ENCODE results near the gene GJA4.

DNA sequence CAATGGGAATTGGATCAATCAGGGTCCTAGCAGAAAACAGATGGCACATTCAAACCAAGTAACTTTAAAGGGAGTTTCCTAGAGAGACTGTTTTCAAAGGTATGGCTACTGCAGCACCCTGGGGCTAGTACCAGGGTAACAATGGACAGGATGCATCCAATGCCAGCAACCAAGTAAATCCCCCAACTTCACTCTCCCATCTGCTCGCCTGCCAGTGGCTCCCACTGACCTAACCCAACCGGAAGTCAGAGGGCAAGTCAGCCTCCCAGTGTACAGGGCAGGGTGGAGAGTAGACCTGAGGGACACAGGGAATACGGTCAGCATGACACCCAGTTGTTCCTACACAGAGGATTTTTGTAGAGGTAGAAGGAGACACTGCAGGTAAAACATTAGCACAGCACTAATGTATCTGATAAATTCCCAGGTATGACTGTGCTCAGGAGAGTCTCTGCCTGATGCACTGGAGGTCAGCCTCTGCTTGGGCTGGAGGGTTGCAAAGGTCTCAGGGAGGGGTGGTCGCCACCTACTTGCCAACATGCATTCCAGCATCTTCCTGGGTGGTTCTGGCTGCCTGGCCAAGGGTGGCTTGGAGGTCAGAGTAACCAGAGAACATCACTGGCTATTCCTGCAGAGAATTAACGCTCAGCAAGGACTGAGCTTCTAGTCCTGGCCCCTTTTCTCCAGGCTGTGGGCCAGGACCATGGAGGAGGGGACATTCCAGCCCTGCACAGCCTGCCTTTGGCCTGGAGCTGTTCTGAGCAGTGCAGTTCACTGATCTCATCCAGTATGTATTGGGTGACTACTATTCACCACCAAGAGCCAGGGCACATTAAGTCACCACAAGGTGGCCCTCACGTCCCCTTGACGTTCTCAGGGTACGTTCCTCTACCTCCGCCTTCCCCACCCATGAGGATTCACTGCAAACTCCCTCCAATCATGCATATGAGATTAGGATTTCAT, 5.1 kb upstream of the GJA4 start:
- TF ChIP-seq, protein P1, sequence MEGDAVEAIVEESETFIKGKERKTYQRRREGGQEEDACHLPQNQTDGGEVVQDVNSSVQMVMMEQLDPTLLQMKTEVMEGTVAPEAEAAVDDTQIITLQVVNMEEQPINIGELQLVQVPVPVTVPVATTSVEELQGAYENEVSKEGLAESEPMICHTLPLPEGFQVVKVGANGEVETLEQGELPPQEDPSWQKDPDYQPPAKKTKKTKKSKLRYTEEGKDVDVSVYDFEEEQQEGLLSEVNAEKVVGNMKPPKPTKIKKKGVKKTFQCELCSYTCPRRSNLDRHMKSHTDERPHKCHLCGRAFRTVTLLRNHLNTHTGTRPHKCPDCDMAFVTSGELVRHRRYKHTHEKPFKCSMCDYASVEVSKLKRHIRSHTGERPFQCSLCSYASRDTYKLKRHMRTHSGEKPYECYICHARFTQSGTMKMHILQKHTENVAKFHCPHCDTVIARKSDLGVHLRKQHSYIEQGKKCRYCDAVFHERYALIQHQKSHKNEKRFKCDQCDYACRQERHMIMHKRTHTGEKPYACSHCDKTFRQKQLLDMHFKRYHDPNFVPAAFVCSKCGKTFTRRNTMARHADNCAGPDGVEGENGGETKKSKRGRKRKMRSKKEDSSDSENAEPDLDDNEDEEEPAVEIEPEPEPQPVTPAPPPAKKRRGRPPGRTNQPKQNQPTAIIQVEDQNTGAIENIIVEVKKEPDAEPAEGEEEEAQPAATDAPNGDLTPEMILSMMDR (IDR thresholded peaks at IDR 0.05) = peak in 1 of 6 experiments; percentile 8
- no peak for TF ChIP-seq POLR2A (IDR thresholded peaks at IDR 0.05)

Measured in esophagus squamous epithelium (tissue), 4 donors.